Measurements from ENCODE around the gene CD244.
"Not testable (repeated sequence)": the region's sequence is repeated elsewhere in the genome, so short reads cannot be mapped to it uniquely, and the experiment has no call there.

The CD244 gene, protein sequence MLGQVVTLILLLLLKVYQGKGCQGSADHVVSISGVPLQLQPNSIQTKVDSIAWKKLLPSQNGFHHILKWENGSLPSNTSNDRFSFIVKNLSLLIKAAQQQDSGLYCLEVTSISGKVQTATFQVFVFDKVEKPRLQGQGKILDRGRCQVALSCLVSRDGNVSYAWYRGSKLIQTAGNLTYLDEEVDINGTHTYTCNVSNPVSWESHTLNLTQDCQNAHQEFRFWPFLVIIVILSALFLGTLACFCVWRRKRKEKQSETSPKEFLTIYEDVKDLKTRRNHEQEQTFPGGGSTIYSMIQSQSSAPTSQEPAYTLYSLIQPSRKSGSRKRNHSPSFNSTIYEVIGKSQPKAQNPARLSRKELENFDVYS

DNA sequence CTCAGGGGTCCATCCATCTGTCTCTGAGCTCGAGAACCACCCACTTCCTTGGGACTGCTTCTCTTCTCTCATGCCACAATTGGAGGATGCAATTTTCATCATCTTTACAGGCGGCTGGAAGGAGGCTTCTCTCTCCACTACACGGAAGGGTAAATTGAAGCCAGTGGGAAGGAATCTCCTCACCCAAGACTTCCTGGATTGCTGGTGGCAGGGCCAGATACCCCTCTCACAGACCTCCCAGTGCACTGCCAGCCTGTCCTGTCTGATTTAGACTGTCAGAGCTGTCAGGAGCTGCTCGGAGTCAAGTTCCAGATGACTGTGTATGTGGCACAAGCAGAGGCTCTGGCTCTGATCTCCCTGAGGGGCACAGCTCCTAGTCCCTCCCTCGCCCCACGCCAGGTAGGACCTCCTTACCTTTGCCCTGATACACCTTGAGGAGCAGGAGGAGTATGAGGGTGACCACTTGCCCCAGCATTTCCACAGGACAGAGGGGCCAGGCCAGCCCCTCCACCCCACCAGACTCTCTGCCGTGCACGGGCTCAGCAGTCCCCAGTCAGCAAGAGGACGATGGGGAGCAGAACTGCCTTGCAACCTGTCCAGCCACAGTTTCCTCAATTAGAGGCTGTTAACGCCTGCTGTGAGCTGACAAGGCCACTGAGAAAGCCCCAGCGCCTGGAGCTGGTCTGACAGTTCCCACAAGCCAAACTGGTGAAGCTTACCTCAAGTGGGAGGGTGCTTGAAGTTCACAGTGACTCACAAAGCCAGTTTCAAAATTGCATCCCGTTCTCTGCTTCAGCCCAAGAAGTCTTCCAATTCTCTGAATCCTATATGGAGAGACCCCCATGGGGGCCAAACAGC lies at the start of gene CD244:
Gene CD244, minus strand, starts transcription at position 685 of the 858 bp plus-strand sequence. Its CDS starts 210 bp downstream, at position 475.
- DNase-seq = no peak

DNA sequence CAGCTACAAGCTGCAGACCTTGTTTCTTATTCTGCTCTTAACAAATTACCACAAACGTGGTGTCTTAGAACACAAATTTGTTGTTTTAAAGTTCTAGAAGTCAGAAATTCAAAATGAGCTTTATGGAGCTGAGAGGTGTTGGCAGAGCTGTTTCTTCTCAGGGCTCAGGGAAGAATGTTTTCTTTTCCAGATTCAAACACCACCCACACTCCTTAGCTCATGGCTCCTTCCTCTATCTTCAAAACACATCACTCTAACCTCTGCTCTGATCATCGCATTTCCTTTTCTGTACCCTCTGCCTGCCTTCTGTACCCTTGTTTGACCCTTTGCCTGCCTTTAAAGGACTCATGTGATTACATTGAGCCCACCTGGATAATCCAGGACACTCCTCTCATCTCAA lies 49.2 kb upstream of the CD244 start:
- no peak for DNase-seq

DNA sequence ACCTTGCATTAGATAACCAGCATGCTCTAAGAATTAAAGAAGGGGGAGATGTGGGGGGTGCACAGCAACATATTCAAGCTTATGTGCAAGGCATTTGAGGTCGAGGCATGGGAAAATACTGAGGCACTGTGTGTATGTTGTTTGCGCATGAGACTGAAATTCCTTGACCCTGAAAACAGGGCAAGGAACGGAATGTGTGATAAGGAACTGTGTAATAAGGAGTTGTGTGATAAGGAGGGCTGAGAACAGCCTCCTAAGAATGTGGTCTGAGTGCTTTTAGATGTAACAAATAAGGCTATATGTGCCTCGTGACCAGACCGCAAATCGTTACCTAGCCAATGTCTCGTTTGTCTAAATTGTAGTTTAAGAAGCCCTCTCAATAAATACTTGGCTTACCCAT lies 48.8 kb upstream of the CD244 start:
- DNase-seq = no peak

DNA sequence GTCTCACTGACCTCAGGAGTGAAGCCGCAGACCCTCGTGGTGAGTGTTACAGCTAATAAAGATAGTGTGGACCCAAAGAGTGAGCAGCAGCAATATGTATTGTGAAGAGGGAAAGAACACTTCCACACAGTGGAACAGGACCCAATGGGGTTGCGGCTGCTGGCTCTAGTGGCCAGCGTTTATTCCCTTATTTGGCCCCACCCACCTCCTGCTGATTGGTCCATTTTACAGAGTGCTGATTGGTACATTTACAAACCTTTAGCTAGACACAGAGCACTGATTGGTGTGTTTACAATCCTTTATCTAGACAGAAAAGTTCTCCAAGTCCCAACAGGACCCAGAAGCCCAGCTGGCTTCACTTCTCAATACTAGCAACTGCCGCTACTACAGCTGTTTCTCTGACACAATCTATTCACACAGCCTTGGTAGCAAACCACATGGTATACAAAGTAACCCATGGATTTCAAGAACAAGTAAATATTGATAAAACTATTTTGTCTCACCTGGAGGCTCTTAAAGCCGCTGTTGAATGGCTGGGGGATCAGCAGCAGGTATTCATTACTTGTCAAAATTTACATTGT lies 47.6 kb upstream of the CD244 start:
- no peak for DNase-seq

DNA sequence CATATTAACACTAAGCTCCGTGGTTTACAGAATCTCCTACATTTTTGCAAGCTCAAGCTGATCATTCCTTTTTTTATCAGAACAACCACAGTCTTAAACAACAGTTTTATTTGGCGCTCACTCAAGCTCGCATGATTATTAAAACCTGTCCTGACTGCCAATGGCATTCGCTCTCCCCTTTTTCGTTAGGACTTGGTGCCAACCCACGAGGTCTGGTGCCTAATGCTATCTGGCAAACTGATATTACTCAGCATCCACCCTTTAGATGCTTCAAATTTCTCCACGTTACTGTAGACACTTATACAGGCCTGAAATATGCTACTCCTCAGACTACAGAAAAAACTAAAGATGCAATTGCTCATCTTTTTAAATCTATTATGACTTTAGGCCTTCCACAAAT lies 45.3 kb upstream of the CD244 start:
- no peak for DNase-seq

DNA sequence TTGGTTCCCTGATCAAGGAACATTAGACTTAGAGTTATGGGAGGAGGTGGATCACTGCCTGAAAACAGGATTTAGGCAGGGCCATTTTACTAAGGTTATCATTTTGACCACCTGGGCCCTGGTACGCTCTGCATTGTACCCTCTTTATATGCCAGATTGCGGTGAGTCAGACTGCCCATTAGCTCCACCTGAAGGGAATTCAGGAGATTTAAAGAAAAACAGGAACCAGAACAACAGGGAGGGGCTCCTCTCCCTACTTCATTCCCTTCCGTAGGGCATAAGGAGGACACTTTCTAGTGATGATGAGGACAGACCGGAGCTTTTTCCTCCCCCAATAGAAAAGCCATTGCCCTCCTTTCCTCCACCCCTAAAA lies 42.9 kb upstream of the CD244 start:
- no peak for DNase-seq

DNA sequence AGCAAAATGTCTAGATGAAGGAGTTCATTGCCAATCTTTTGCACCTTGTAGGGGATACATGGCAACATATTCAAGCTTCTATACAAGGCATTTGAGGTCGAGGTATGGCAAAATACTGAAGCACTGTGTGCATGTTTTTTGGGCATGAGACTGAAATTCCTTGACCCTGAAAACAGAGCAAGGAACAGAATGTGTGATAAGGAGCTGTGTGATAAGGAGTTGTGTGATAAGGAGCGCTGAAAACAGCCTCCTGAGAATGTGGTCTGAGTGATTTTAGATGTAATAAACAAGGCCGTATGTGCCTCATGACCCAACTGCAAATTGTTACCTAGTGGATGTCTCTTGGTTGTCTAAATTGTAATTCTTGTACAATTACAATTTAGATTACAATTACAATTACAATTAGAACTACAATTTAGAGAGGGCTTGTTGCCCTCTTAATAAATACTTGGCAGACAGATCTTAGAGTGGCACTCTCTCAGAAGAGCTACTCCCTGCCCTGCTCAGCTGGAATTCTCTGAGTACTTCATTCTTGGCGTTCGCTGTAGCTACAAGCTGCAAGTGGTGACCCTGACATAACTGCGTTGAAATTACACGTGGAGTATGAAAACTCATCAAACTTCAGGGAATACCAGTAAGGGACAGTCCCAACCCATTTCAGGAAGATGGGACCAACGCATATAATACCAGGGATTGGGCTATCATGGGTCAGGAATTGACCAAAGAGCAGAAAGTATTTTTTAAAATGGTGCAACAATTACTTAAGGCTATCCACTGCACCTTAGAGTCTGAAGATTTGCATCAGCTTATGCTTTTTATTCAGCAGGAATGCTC lies 42.3 kb upstream of the CD244 start:
- no peak for DNase-seq

DNA sequence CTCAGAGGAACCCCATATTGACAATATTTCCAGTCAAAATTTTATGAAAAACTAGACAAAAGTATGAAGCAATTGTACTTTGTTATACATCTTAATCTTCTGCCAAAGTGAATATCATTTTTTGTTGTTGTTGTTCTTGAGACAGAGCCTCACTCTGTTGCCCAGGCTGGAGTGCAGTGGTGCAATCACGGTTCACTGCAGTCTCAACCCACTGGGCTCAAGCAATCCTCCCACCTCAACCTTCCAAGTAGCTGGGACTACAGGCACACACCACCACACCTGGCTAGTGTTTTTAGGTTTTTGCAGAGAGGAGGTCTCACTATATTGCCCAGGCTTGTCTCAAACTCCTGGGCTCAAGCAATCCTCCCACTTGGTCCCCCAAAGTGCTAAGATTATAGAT lies 39.6 kb upstream of the CD244 start:
- DNase-seq = not testable (repeated sequence)

DNA sequence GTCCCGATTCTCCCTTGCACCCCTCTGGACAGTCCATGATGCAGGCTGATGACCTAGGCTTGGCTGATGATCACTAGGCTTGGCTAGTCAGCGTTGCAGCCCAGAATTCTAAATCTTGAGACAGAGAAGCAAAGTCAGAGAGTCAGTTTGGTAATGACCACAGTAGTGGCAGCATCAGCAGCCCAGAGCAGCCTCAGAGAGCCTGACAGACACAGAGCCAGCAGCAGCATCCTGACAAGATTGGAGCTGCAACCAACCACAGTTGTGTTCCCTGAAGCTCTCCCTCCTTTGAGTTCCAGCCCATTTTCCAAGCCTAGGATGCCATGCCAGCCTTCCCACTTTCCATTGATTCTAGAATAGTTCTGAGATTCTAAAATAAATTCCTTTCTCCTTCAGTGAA lies 39.1 kb upstream of the CD244 start:
- DNase-seq = no peak

DNA sequence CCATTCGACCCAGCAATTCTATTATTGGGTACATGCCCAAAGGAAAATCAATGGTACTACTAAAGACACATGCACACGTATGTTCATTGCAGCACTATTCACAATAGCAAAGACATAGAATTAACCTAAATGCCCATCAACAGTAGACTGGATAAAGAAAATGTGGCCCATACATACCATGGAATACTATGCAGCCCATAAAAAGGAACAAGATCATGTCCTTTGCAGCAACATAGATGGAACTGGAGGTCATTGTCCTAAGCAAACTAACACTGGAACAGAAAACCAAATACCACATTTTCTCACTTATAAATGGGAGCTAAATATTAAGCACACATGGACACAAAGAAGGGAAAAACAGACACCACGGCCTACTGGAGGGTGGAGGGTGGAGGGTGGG lies 38.0 kb upstream of the CD244 start:
- DNase-seq = not testable (repeated sequence)

DNA sequence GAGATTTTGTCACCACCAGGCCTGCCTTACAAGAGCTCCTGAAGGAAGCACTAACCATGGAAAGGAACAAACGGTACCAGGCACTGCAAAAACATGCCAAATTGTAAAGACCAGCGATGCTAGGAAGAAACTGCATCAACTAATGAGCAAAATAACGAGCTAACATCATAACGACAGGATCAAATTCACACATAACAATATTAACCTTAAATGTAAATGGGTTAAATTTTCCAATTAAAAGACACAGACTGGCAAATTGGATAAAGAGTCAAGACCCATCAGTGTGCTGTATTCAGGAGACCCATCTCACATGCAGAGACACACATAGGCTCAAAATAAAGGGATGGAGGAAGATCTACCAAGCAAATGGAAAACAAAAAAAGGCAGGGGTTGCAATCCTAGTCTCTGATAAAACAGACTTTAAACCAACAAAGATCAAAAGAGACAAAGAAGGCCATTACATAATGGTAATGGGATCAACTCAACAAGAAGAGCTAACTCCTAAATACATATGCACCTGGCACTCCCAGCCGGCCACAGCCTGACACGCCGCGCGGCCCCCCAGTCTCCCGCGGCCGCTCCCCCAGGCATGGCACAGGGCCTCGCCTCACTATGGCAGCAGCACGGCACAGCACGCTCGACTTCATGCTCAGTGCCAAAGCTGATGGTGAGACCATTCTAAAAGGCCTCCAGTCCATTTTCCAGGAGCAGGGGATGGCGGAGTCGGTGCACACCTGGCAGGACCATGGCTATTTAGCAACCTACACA lies 31.9 kb upstream of the CD244 start:
- not testable (repeated sequence) for DNase-seq

DNA sequence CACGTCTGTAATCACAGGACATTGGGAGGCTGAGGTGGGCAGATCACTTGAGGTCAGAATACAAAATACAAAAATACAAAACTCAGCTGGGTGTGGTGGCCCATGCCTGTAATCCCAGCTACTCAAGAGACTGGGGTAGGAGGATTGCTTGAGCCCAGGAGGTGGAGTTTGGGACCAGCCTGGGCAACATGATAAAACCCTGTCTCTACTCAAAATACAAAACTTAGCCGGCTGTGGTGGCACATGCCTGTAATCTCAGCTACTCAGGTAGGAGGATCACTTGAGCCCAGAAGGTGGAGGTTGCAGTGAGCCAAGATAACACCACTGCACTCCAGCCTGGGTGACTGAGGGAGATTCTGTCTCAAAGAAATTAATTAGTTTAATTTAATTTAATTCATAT lies 28.8 kb upstream of the CD244 start:
- DNase-seq = no peak

DNA sequence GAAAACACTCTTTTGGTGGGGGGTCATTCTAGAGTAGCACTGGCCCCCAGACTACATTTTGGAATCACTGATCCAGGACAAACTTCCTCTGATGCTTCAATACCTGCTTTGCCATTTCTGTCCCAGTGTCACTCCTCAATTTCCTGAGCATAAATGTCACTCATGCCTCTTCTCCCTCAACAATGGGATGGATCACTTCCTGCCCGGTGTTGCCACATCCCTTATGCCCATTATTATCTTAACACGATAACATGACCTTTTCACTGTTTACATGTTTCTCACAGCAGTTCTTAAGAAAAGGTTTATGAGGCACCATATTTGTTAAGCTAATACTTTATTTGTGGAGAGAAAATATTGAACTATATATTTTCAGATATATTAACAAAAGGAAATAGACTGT lies 26.2 kb upstream of the CD244 start:
- DNase-seq = no peak

DNA sequence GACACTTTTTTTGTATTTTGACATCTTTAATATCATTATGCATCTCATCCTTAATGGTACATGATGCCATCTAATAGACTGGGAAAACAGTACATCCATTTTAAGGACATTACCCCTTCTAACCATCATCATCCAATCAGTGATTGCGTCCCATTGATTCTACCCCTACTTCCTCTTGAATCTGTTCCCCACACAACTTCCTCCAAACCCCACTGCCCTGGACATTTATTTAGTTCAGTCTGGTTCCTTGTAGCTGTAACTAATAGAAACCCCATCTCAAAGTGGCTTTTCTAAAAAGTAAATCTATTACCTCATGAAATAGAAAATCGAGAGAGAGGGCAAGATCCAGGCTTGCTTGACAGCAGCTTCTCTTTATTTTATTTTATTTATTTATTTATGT lies 24.4 kb upstream of the CD244 start:
- no peak for DNase-seq

DNA sequence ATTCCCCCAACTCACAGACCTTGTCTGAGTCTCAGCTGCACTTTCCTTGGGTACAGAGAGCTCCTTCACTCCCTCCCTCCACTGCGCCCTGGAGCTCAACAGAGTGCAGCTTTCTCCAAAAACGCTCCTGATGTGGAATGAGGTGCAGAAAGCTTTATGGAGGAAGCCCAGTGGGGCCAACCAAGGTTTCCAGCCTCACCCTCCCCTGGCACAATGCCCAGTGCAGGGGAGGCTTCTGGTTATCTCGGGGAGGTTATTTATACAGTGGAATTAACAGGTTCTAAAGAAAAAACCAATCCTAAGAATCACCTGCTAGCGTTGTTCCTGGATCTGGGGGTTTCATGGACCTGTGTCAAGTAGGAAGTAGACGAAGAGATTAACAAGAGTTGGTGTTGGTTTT lies 22.4 kb upstream of the CD244 start, which contains the start of gene ITLN1:
Gene ITLN1, minus strand, starts transcription at position 139 of the 400 bp plus-strand sequence. CDS start 303 bp downstream, outside the sequence.
- DNase-seq = no peak

DNA sequence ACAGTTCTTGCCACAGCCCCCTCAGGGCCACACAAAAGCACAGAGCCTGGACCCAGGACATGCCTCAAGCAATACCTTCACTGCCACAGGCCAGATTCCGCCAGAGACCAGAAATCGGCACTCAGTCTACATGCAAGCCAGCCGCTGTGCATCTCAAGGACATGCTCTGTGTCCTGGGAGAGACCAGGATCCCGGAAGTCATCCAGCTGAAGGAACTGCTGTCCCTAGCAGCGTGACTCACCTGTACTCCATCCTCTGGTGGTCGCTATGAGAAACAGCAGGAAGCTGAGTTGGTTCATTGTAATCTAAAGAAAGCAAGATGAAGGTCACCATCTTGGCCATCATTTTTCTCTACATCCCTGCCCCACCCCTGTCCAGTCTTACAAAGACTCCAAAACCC lies 21.9 kb upstream of the CD244 start:
- no peak for DNase-seq

DNA sequence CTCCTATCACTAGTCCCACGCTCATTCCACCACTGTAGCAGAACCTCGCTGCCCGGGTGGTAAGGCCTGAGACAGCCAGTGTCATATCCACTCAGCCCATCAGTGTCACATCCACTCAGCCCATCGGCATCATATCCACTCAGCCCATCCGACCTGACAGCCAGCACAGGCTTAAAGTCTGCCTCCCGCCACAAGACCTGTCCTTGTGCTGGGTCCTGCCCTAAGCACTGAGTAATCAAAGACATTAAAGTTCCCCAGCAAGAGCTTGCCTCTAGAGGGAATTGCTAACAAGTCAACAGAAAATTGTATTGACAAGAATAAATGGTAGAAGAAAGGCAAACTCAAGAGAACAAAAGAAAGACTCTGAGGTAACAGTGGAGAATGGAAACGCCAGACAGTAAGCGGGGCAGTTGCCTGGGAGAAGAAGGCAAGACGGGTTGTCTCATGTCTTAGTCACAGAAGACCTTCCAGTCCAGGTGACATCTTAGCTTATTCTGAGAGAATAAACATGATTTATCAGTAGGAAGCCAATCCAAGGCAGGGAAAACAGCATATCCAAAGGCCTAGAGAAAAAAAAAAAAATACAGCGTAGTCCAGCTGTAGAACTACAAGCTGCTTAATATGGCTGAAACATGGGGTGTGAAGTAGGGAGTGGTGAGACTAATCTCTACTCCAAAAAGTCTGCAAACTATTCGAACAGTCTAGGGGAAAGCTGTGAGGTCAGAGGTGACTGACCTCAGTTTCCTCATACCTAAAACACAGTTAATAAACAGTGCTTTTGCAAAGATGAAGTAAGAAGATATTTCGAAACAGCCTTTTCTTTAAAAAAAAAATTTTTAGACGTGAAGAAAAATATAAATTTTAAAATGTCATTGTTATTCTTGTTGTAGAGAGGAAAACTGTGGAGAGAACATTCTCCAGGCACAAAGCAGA lies 21.2 kb upstream of the CD244 start:
- no peak for DNase-seq

DNA sequence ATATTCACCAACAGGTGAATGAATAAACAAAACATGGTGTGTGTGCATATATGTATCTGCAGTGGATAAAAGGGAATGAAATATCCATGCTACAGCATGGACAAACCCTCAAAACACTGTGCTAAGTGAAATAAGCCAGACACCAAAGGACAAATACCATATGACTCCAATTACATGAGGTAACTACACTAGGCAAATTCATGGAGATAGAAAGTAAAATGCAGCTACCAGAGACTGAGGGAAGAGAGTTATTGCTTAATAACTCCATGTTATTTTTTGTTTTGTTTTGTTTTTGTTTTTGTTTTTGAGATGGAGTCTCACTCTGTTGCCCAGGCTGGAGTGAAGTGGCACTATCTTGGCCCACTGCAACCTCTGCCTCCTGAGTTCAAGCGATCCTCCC lies 19.9 kb upstream of the CD244 start:
- DNase-seq = no peak

DNA sequence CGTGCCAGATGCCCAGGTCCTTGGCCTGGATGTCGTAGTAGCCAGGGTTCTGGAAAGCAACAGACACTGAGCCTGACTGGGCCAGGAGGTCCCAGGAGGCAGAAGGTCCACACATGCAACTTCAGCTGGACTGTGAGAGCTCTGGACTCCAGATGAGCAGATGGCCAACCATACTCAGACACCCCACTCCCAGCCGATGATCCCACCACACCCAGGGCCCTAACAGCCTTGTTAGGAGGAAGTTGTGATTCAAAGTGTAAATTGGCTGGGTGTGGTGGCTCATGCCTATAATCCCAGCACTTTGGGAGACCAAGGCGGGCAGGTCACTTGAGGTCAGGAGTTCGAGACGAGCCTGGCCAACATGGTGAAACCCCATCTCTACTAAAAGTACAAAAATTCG lies 18.6 kb upstream of the CD244 start:
- DNase-seq = not testable (repeated sequence)

DNA sequence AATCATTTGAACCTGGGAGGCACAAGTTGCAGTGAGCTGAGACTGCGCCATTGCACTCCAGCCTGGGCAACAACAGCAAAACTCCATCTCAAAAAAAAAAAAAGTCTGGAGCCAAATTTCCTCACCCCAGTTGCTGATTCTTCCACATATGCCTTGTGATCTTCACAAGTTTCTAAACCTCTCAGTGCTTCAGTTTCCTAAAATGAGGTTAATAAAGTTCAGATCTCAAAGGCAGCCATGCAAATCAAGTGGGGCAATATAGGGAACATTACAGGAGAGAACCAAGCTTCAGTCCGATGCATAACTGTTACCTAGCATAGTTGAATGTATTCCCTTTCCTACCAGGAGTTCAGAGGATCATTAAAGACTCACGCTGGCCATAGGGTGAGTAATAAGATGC lies 17.5 kb upstream of the CD244 start:
- DNase-seq = no peak

DNA sequence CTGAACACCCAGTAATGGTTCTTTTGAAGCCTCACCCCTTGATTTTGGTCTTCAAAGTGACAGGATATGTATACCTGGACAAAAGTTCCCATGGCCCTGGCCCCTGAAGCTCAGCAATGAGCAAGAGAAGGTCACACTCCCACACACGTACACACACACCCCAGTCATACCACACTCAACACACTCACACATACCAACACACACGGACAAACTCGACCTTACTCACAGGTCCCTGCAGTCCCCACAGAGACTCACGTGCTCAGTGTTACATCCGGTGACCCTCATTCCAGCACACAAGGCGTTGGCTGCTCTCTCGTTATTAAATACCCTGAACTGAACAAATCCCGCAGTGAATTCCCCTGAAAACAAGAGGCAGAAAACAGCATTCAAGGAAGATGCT lies 16.4 kb upstream of the CD244 start:
- DNase-seq = no peak

Data from NCI-H187 (cell line).